ENCODE data around the gene HS6ST2. TPM values are rescaled to one million over a fixed set of nuclear protein-coding genes. Genes with fewer than 3 reads are reported as not detected.

HS6ST2 gene
- total RNA-seq, 1 experiment from 2014 or later, result 24.6 TPM

GRCh38 chrX:132875650-132876522 is 82.5 kb downstream of the HS6ST2 start:
- H3K4me1 ChIP-seq (ENCODE audit: control insufficient read depth in 1 of 2, insufficient read depth in 2 of 2, low read length in 2 of 2), result peaks cover 14 to 24% of the 10 kb centered on the region in 2 experiments
- ChIA-PET POLR2A (no interaction called here), CTCF (no interaction called here), RAD21 (ENCODE audit: low non-redundant PET in 1 of 2, low total read pairs in 2 of 2, uncharacterized antibody in 2 of 2, unreplicated experiment in 2 of 2) (no interaction called here)
- DNase-seq (ENCODE audit: low read depth, low spot score), result no peak
- H3K36me3 ChIP-seq (ENCODE audit: control insufficient read depth in 1 of 2, insufficient read depth in 2 of 2, low read length in 2 of 2), result no peaks in the 10 kb centered on the region
- no peak overlapping the region for H3K9ac ChIP-seq (ENCODE audit: low read length)
- no TSS peak for BruUV-seq (replicated peaks)
- no peaks in the 10 kb centered on the region for H3K9me2 ChIP-seq (ENCODE audit: insufficient read depth)
- H3K4me3 ChIP-seq (replicated peaks in 1 of 2; ENCODE audit: low read depth in 1 of 2, low read length in 2 of 2), result no peak overlapping the region
- H3K27me3 ChIP-seq (ENCODE audit: insufficient read depth, low read length), result no peaks in the 10 kb centered on the region
- H3K9me3 ChIP-seq (ENCODE audit: control insufficient read depth in 1 of 2, insufficient read depth in 1 of 2, low read depth in 1 of 2, low read length in 2 of 2), result no peaks in the 10 kb centered on the region
- H2AFZ ChIP-seq (ENCODE audit: low read depth, low read length, poor library complexity, severe bottlenecking), result no peak overlapping the region
- no peak for ATAC-seq
- no peaks in the 10 kb centered on the region; the same call in 1 of the 2 replicates for H3K79me2 ChIP-seq (ENCODE audit: insufficient read depth, low read length)
- no peak for TF ChIP-seq REST (IDR thresholded peaks at IDR 0.05; ENCODE audit: low read depth)
- TF ChIP-seq ZFX (IDR thresholded peaks at IDR 0.05), result no peak
- TF ChIP-seq ELF1 (IDR thresholded peaks at IDR 0.05; ENCODE audit: borderline replicate concordance, low read depth), result no peak
- no peak for TF ChIP-seq FOSL1 (IDR thresholded peaks at IDR 0.05; ENCODE audit: low read depth)
- TF ChIP-seq ATF3 (IDR thresholded peaks at IDR 0.05), result no peak
- H3K4me2 ChIP-seq (ENCODE audit: low read length), result no peak overlapping the region
- H4K20me1 ChIP-seq (ENCODE audit: insufficient read depth), result no peaks in the 10 kb centered on the region
- H3K27ac ChIP-seq (ENCODE audit: low read depth, low read length), result no peak overlapping the region
- intact Hi-C loops (cut with micrococcal nuclease), result no loop called here

All from HCT116 (cell line).